SJSA1 (cell line): Measurements from ENCODE around the gene ZBTB34. TPM values are rescaled to one million over a fixed set of nuclear protein-coding genes. Genes with fewer than 3 reads are reported as not detected.
A peak's percentile ranks its signal among the peaks of the same experiment; 100 is the strongest.

Source experiments
- DNase-seq, 2 experiments: peaks; one replicate each; pipeline ENCODE4 v3.0.0-alpha.2; 2015 to 2020; ENCODE audit warnings: low spot score in 2 of 2, low read depth in 1 of 2
- H3K27ac ChIP-seq: fragments of 250-450 bp; sonication (Bioruptor Pico); 2 replicates; pipeline ENCODE4 v1.5.1; 2020; ENCODE audit warnings: mild to moderate bottlenecking, moderate library complexity
- H3K27me3 ChIP-seq: fragments of 250-450 bp; sonication (Bioruptor Pico); replicated peaks from 2 replicates; pipeline ENCODE4 v1.5.1; 2020; ENCODE audit warnings: mild to moderate bottlenecking, moderate library complexity
- H3K36me3 ChIP-seq: fragments of 250-450 bp; sonication (Bioruptor Pico); 2 replicates; pipeline ENCODE4 v1.5.1; 2020; ENCODE audit warnings: mild to moderate bottlenecking
- H3K4me1 ChIP-seq: fragments of 250-450 bp; sonication (Bioruptor Pico); replicated peaks from 2 replicates; pipeline ENCODE4 v1.6.1; 2021; ENCODE audit warnings: mild to moderate bottlenecking
- H3K4me3 ChIP-seq: fragments of 250-450 bp; sonication (Bioruptor Pico); 2 replicates; pipeline ENCODE4 v1.5.1; 2020; ENCODE audit warnings: mild to moderate bottlenecking
- H3K9me3 ChIP-seq: fragments of 250-450 bp; sonication (Bioruptor Pico); replicated peaks from 2 replicates; pipeline ENCODE4 v1.5.1; 2020; ENCODE audit warnings: mild to moderate bottlenecking
- total RNA-seq: library from RNA; depleted of rRNA; stranded (reverse); fragments of >200 nt; shearing (Covaris generic); gene quantifications from 2 replicates; pipeline ENCODE4 v1.2.3, GENCODE V29; 2014

Gene ZBTB34
- total RNA-seq, 1 experiment from 2014 or later, result 5.9 TPM

GRCh38 chr9:126902210-126902609 is 41.8 kb downstream of the ZBTB34 start:
- no peak for DNase-seq
- no peaks in the 10 kb centered on the region for H3K9me3 ChIP-seq

GRCh38 chr9:126904586-126904985 is 44.1 kb downstream of the ZBTB34 start:
- Histone ChIP-seq H3K4me1 (no peaks in the 10 kb centered on the region), H3K27ac (no peak overlapping the region), H3K27me3 (no peaks in the 10 kb centered on the region), H3K36me3 (no peaks in the 10 kb centered on the region), H3K4me3 (no peak overlapping the region), H3K9me3 (no peaks in the 10 kb centered on the region)
- DNase-seq, result no peak

More at GRCh38 chr9:126902210-126902609, 41.8 kb downstream of the ZBTB34 start:
- Histone ChIP-seq H3K27ac (no peak overlapping the region), H3K27me3 (no peaks in the 10 kb centered on the region), H3K4me3 (no peak overlapping the region), H3K36me3 (no peaks in the 10 kb centered on the region), H3K4me1 (no peaks in the 10 kb centered on the region)

DNA sequence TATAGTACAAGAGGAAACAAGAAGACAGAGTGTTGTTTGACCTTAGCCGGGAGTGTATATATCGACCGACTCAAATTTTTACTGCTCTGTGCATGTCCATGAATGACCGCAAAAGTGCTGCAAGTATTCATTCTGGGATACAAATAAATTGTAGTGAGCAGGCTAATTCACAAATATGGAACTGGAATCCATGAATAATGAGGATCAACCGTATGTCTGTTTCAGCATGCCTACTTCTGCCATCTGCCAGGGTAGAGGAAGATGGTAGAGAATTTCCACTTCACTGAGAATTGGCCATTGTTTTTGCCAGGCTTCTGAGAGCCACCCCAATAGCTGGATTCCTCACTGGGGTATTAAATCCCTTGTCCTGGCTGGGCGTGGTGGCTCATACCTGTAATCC is 45.7 kb downstream of the ZBTB34 start:
- DNase-seq, result no peak
- H3K27ac ChIP-seq, result no peak overlapping the region
- no peaks in the 10 kb centered on the region for H3K36me3 ChIP-seq
- H3K9me3 ChIP-seq, result no peaks in the 10 kb centered on the region
- H3K4me3 ChIP-seq, result no peak overlapping the region
- H3K27me3 ChIP-seq, result no peaks in the 10 kb centered on the region
- H3K4me1 ChIP-seq, result no peaks in the 10 kb centered on the region

- no peak overlapping the region for H3K4me3 ChIP-seq
- H3K36me3 ChIP-seq, result no peaks in the 10 kb centered on the region
- H3K27me3 ChIP-seq, result no peaks in the 10 kb centered on the region
- no peak overlapping the region for H3K27ac ChIP-seq
- H3K9me3 ChIP-seq, result no peaks in the 10 kb centered on the region
- H3K4me1 ChIP-seq, result no peaks in the 10 kb centered on the region
- no peak for DNase-seq
Measured at GRCh38 chr9:126907058-126907457, 46.6 kb downstream of the ZBTB34 start.

DNA sequence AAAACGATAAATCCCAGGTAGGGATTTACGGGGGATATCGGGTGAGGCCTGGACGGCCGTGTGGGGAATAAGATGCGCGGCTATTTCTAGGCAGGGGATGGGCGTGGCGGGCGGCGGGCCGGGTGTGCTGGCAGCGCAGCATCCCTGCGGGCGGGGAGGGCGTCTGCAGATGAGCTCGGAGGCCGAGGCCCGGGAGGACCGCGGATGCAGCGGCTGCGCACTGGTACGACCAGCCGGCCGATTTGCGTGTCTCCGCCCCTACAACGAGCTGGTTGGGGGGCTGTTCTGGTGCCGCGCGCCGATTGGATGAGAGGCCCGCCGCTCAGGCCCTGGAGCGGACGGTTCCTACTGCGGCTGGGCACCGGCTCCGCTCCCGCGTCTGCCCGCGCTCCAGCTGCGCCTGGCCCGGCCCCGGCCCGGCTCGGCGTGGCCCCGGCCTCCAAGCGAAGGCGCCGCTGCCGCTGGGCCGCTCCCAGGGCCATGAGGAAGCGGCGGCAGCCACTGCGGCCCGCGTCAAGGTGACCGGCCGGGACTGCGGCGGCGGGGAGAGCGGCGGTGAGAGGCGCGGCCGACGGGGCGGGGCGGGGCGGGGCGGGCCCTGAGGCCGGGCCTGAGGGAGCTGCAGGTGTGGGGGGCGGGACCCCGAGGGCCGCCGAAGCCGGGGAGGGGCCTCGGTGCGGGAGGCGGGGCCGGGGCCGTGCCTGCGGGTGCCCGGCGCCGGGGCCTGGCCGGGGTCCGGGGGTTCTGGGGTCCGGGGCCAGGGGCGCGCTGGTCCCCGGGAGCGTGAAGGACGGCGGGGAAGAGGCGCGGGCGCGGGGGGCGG is 54.2 kb downstream of the ZBTB34 start, which contains the start of gene RALGPS1:
RALGPS1 (plus strand) TSS at position 325 of the 823 bp plus-strand sequence. CDS start 47,508 bp downstream, outside the sequence.
- Histone ChIP-seq H3K27ac (no peak within 1 kb of the TSS), H3K36me3 (no peaks in the 10 kb centered on the region), H3K4me1 (peaks cover 3% of the 10 kb centered on the region; the same call in 1 of the 2 replicates)

GRCh38 chr9:126915281-126915816 is 54.9 kb downstream of the ZBTB34 start:
- H3K9me3 ChIP-seq, result no peaks in the 10 kb centered on the region; the same call in 1 of the 2 replicates
- no peak overlapping the region for H3K4me3 ChIP-seq
- no peak overlapping the region for H3K27ac ChIP-seq
- H3K4me1 ChIP-seq, result peaks cover 3% of the 10 kb centered on the region; the same call in 1 of the 2 replicates
- no peaks in the 10 kb centered on the region for H3K27me3 ChIP-seq
- no peak for DNase-seq
- H3K36me3 ChIP-seq, result no peaks in the 10 kb centered on the region

More for the DNA sequence above, 54.2 kb downstream of the ZBTB34 start, which contains the start of gene RALGPS1:
- H3K9me3 ChIP-seq, result no peaks in the 10 kb centered on the region; the same call in 1 of the 2 replicates
- H3K27me3 ChIP-seq, result no peaks in the 10 kb centered on the region
- DNase-seq, result peak; percentile 73 to 91
- H3K4me3 ChIP-seq, result peak within 1 kb of the TSS; percentile 77

DNA sequence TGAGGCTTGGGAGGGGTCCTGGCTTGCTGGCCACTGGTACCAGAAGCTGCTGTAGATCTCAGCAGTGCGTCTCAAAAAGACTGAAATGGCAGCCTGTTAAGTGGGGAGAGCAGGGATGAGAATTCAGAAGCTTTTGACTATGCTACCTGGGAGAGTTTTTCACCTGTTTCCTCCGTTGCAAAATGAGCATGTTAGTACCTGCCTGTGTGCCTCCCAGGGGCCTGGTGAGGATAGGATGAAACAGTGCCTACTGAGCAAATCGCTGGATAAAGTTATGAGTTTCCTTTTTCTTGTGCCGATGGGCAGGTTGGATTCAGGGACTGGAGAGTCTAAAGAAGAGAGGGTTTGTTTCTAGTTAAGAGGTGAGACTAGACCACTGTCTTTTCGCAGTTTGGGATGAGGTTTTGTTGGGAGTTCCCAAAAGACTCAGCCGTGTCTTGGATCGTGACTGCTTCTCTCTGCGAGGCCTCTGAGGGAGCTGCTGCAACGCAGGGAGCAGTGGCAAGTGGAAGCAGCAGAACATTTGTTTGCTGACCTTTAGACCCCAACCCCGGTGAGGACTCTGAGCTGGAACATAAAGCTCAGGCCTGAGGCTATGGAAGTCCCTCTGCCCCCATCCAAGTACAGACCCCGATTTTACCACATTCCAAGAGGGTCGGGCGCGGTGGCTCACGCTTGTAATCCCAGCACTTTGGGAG is 55.6 kb downstream of the ZBTB34 start:
- Histone ChIP-seq H3K36me3 (no peaks in the 10 kb centered on the region), H3K9me3 (no peaks in the 10 kb centered on the region; the same call in 1 of the 2 replicates), H3K27ac (no peak overlapping the region), H3K27me3 (no peaks in the 10 kb centered on the region), H3K4me1 (peaks cover 3% of the 10 kb centered on the region; the same call in 1 of the 2 replicates), H3K4me3 (no peak overlapping the region)
- no peak for DNase-seq

DNA sequence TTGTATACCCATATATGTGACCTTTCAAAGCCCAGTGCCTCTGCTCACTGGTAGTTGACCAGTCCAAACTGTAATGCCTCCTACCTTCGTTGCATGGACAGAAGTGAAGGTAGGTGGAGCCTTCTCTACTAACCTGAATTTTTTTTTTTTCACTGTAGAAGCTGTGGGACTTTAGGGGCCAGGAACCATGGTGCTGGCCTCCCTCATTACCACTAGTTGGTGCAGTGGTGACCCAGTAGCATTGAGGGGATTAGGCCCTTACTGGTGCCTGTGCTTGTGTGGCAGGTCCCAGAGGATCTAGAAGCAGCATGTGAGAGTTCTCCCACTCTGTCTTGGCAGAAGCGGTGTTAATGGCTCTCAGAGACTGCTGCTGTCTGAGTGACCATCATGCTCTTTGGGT is 56.5 kb downstream of the ZBTB34 start:
- H3K9me3 ChIP-seq, result no peaks in the 10 kb centered on the region; the same call in 1 of the 2 replicates
- H3K4me3 ChIP-seq, result no peak overlapping the region
- no peak for DNase-seq
- peaks cover 3% of the 10 kb centered on the region; the same call in 1 of the 2 replicates for H3K4me1 ChIP-seq
- no peaks in the 10 kb centered on the region for H3K27me3 ChIP-seq
- H3K36me3 ChIP-seq, result no peaks in the 10 kb centered on the region
- H3K27ac ChIP-seq, result no peak overlapping the region

DNA sequence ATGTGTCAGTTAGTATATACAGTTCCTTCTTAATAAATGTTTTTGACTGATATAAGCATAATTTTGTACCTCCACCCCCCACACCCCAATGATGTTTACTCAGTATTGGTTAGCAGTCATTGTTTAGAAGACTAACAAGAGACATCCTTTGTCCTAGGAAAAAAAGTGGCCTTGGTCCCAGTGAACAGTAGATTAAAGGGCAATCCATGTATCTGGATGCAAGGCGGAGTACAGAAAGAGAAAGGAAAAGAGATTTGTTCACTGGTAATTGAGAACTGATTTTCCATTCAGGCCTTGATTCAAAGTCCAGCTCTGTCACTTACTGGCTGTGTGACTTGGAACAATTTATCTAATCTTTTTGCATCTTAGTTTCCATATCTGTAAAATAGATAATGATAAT is 58.8 kb downstream of the ZBTB34 start:
- Histone ChIP-seq H3K36me3 (no peaks in the 10 kb centered on the region), H3K9me3 (no peaks in the 10 kb centered on the region; the same call in 1 of the 2 replicates), H3K27ac (no peak overlapping the region), H3K4me1 (peaks cover 3% of the 10 kb centered on the region; the same call in 1 of the 2 replicates), H3K27me3 (no peaks in the 10 kb centered on the region), H3K4me3 (no peak overlapping the region)
- DNase-seq, result no peak

GRCh38 chr9:126925876-126926275 is 65.4 kb downstream of the ZBTB34 start:
- Histone ChIP-seq H3K27ac (no peak overlapping the region), H3K27me3 (no peaks in the 10 kb centered on the region; the same call in 1 of the 2 replicates), H3K9me3 (no peaks in the 10 kb centered on the region), H3K36me3 (no peaks in the 10 kb centered on the region), H3K4me3 (no peak overlapping the region), H3K4me1 (no peaks in the 10 kb centered on the region)
- DNase-seq, result no peak

DNA sequence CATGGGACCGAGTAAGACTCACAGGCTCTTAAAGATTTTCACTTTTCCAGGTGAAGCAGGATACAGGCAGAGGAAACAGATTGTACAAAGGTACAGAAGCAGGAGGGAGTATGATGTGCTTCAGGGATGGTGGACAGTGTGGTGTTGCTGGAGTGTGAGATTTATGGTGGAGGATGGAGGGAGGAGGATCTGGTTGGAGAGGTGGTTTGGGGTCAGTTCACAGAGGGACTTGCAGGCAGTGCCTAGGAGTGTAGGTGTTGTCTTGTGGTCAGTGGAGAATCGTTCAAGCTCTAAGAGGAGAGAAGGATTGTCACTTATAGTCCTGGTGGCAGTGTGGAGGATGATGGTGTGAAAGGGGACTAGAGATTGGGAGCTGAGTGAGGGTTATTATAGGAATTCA is 65.9 kb downstream of the ZBTB34 start:
- Histone ChIP-seq H3K9me3 (no peaks in the 10 kb centered on the region), H3K4me1 (no peaks in the 10 kb centered on the region), H3K4me3 (no peak overlapping the region), H3K27ac (no peak overlapping the region), H3K36me3 (no peaks in the 10 kb centered on the region), H3K27me3 (no peaks in the 10 kb centered on the region; the same call in 1 of the 2 replicates)
- no peak for DNase-seq

DNA sequence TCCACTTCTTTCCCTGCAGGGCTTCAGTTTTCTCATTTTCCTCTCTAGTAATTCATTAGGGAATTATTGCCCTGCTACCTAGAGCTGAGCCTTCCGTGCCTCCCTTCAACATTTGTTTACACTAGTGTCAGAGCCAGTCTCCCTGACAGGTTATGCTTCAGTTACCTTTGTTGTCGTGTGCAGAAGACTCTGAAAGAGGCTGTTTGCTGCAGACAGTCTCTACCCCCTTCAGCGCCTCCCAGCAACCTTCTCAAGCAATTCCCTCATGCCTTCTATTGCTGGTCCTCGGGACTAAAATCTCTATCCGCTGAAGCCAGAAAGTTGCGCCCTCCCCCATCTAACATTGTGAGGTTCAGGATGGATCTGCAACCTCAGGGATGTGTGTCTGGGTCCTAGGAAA is 67.0 kb downstream of the ZBTB34 start:
- Histone ChIP-seq H3K4me3 (no peak overlapping the region), H3K36me3 (no peaks in the 10 kb centered on the region), H3K27me3 (no peaks in the 10 kb centered on the region; the same call in 1 of the 2 replicates), H3K4me1 (no peaks in the 10 kb centered on the region), H3K9me3 (no peaks in the 10 kb centered on the region), H3K27ac (no peak overlapping the region)
- no peak for DNase-seq

DNA sequence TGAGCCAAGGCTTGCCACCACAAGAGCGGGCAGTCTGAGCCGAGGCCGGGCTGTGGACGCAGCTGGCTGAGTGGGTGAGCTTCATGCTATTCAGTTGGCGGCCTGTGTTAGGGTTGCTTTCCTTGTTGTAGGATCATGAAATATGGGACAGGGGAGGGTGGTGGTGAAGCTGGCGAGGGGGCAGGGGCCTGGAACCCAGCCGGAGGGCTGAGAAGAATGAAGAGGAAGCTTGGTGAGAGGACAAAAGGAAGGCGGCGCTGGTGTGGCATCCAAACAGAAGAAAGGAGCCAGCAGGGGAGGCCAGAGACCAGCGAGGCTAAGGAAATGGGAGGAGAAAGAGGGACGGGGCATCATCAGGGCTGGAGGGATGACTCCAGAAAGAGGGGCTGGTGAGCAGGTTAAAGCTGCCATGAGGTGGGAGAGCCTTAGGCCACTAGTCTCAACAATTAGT is 72.5 kb downstream of the ZBTB34 start:
- Histone ChIP-seq H3K27ac (no peak overlapping the region), H3K9me3 (no peaks in the 10 kb centered on the region), H3K4me1 (no peaks in the 10 kb centered on the region), H3K4me3 (no peak overlapping the region), H3K36me3 (no peaks in the 10 kb centered on the region), H3K27me3 (no peaks in the 10 kb centered on the region; the same call in 1 of the 2 replicates)
- no peak for DNase-seq
